AG09309 (cell line): ENCODE measurements around the gene PTPRT.

Experiments
- DNase-seq: peaks from one replicate; pipeline ENCODE4 v3.0.0-alpha.2; 2010; ENCODE audit warnings: low read depth
- H3K4me3 ChIP-seq: 2 replicates; pipeline ENCODE4 v1.5.1; 2011; ENCODE audit warnings: mild to moderate bottlenecking, low read depth, low read length, moderate library complexity; ENCODE audit not compliant: control insufficient read depth
- TF ChIP-seq, protein P1 (sequence below): IDR thresholded peaks from 2 replicates; pipeline ENCODE4 v1.5.1; 2011; ENCODE audit warnings: mild to moderate bottlenecking, low read depth, low read length, inconsistent platforms; ENCODE audit not compliant: insufficient read depth, control insufficient read depth; ENCODE audit errors: missing control alignments

The PTPRT gene

DNA sequence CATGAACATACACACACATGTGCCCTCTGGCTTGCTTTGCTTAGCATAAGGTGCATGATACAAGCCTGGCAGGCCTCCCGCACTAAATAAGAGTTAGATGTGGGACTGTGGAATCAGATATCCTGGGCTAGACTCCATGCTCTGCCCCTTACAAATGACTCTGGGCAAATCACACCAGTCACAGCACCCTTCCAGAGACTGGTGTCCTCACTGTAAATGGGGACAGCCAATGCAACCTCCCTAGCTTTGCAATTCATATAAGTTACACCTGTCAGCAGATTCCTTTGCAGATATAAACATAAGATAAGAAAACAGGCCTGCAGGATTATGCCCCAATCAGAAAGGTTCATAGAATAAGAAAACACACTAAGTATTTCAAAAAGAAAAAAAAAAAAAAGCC, 174.1 kb downstream of the PTPRT start:
- TF ChIP-seq, protein P1, sequence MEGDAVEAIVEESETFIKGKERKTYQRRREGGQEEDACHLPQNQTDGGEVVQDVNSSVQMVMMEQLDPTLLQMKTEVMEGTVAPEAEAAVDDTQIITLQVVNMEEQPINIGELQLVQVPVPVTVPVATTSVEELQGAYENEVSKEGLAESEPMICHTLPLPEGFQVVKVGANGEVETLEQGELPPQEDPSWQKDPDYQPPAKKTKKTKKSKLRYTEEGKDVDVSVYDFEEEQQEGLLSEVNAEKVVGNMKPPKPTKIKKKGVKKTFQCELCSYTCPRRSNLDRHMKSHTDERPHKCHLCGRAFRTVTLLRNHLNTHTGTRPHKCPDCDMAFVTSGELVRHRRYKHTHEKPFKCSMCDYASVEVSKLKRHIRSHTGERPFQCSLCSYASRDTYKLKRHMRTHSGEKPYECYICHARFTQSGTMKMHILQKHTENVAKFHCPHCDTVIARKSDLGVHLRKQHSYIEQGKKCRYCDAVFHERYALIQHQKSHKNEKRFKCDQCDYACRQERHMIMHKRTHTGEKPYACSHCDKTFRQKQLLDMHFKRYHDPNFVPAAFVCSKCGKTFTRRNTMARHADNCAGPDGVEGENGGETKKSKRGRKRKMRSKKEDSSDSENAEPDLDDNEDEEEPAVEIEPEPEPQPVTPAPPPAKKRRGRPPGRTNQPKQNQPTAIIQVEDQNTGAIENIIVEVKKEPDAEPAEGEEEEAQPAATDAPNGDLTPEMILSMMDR, result no peak
- DNase-seq, result no peak

GRCh38 chr20:43014206-43014605, 175.5 kb downstream of the PTPRT start:
- DNase-seq, result no peak
- TF ChIP-seq, protein P1, result no peak
- no peak overlapping the region for H3K4me3 ChIP-seq

More for the DNA sequence above, 174.1 kb downstream of the PTPRT start:
- no peak overlapping the region for H3K4me3 ChIP-seq

DNA sequence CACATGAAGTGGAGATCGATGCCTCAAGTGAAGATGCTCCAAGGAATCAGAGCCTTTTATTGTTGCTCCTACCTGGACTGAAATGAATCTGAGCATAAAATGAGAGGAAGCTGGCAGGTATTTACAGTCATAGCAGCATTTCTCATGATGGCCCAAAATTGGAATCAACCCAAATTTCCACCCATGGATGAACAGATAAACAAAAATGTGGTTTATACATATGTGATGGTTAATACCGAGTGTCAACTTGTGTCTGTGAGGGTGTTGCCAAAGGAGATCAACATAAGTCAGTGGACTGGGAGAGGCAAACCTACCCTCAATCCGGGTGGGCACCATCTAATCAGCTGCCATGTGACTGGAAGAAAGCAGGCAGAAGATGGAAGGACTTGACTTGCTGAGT, 178.2 kb downstream of the PTPRT start:
- TF ChIP-seq, protein P1, result no peak
- DNase-seq, result no peak
- no peak overlapping the region for H3K4me3 ChIP-seq

DNA sequence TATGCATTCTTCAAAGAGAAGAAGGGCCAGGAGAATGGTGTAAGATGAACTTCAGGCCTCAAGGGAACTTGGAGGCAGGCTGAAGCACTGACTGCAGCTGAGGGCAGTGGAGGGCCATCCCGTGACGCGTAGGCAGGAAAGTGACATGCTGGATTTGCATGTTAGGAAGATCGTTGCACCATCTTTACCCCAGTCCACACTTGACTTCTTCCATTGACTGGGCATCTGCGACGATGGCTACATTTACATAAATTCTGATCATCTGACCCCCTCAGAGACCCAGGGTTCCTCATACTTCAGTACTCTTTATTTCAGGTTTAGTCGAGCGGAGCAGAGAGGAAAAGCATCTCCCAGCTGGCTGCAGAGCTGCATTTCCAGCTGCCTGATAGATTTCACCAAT, 180.2 kb downstream of the PTPRT start:
- TF ChIP-seq, protein P1, result no peak
- no peak for DNase-seq
- no peak overlapping the region for H3K4me3 ChIP-seq

DNA sequence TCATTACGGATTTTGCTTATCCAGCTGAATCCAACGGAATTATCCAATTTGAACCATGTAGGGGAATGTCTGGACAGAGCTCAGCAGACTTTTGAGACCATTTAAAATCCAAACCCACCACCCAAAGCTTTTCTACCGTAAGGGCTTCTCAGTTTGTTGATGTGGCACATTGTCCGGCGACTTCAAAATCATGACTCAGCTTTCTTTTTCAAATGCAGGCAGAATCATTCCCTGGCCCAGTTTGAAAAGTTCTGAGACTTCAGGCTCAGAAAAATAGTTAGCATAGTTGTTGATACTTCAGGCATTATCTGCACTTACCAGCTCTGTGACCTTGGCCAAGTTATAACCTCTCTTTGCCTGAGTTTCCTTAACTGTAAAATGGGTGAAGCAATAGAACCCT, 182.2 kb downstream of the PTPRT start:
- TF ChIP-seq, protein P1, result no peak
- DNase-seq, result no peak
- H3K4me3 ChIP-seq, result no peak overlapping the region

DNA sequence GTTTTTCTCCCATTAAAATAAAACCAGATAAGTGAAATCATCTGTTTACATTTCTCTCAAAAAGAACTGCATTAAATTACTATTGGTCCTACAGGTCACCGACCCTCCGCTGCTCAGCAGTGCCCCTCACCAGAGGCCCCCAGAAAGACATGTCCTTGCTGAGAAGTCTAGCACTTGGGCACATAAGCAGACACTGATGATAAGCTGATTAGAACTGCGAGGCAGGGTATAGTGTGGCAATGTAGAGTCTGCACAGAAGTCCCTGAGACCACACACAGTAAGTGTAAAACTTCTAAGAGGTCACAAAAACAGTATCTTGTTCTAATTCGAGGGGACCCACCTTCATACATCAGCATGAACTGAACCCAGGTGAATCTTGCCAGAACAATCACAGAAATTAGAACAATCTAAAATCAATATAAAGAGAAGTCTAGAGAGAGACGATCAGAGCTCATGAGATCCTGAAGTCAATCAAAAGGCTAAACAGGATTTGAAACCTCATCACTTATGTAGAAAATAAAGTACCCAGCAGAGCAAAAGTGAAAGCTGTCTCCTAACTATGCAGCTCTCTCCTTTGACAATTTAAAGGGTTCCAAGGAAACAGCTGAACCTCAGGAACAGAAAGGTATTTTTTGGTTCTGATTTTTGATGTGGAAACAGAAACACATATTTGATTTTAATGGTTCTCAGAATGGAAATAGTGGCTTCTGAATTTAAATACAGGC, 182.9 kb downstream of the PTPRT start:
- TF ChIP-seq, protein P1, result no peak

More for the DNA sequence above, 182.9 kb downstream of the PTPRT start:
- H3K4me3 ChIP-seq, result no peak overlapping the region
- no peak for DNase-seq
